ENCODE measurements around the gene SLC8A2.

The SLC8A2 gene

GRCh38 chr19:47443331-47443730 lies 28.4 kb downstream of the SLC8A2 start:
- no peak for DNase-seq (ENCODE audit: low read depth)
- TF ChIP-seq CTCF (IDR thresholded peaks at IDR 0.05; ENCODE audit: control insufficient read depth, insufficient read depth, low read depth, low read length, missing control alignments) = no peak
- no peak overlapping the region for H3K4me3 ChIP-seq (ENCODE audit: control insufficient read depth, low read depth, low read length)

GRCh38 chr19:47438793-47439220 lies 32.9 kb downstream of the SLC8A2 start:
- DNase-seq (ENCODE audit: low read depth) = no peak
- no peak for TF ChIP-seq CTCF (IDR thresholded peaks at IDR 0.05; ENCODE audit: control insufficient read depth, insufficient read depth, low read depth, low read length, missing control alignments)

GRCh38 chr19:47437500-47437899 lies 34.2 kb downstream of the SLC8A2 start:
- DNase-seq (ENCODE audit: low read depth) = no peak
- TF ChIP-seq CTCF (IDR thresholded peaks at IDR 0.05; ENCODE audit: control insufficient read depth, insufficient read depth, low read depth, low read length, missing control alignments) = no peak
- H3K4me3 ChIP-seq (ENCODE audit: control insufficient read depth, low read depth, low read length) = no peak overlapping the region

More at GRCh38 chr19:47438793-47439220, 32.9 kb downstream of the SLC8A2 start:
- H3K4me3 ChIP-seq (ENCODE audit: control insufficient read depth, low read depth, low read length) = no peak overlapping the region

GRCh38 chr19:47436712-47437401 lies 34.8 kb downstream of the SLC8A2 start:
- no peak overlapping the region for H3K4me3 ChIP-seq (ENCODE audit: control insufficient read depth, low read depth, low read length)
- no peak for DNase-seq (ENCODE audit: low read depth)
- peak; percentile 89 for TF ChIP-seq CTCF (IDR thresholded peaks at IDR 0.05; ENCODE audit: control insufficient read depth, insufficient read depth, low read depth, low read length, missing control alignments)

GRCh38 chr19:47435883-47436417 lies 35.7 kb downstream of the SLC8A2 start:
- no peak for DNase-seq (ENCODE audit: low read depth)
- TF ChIP-seq CTCF (IDR thresholded peaks at IDR 0.05; ENCODE audit: control insufficient read depth, insufficient read depth, low read depth, low read length, missing control alignments) = no peak
- no peak overlapping the region for H3K4me3 ChIP-seq (ENCODE audit: control insufficient read depth, low read depth, low read length)

- no peak for DNase-seq (ENCODE audit: low read depth)
- no peak for TF ChIP-seq CTCF (IDR thresholded peaks at IDR 0.05; ENCODE audit: control insufficient read depth, insufficient read depth, low read depth, low read length, missing control alignments)
- H3K4me3 ChIP-seq (ENCODE audit: control insufficient read depth, low read depth, low read length) = no peak overlapping the region
Measured at GRCh38 chr19:47435196-47435595, 36.5 kb downstream of the SLC8A2 start.
